Fibroblast of lung (primary cell): ENCODE measurements around the gene CUTA. TPM values are rescaled to one million over a fixed set of nuclear protein-coding genes. Genes with fewer than 3 reads are reported as not detected.

Source experiments
- DNase-seq, 2 donors: peaks; one replicate each; pipeline versions ENCODE4 v3.0.0 to v3.0.0-alpha.2; 2010; ENCODE audit warnings: low read depth in 2 of 2
- H2AFZ ChIP-seq: 2 replicates; pipeline ENCODE4 v1.5.1; 2012; ENCODE audit warnings: low read length, control low read depth, inconsistent platforms
- H3K27ac ChIP-seq: 2 replicates; pipeline ENCODE4 v1.5.1; 2011; ENCODE audit warnings: low read length, control low read depth; ENCODE audit not compliant: insufficient read depth
- H3K27me3 ChIP-seq: 2 replicates; pipeline ENCODE4 v1.5.1; 2011; ENCODE audit warnings: mild to moderate bottlenecking, low read length; ENCODE audit not compliant: control insufficient read depth, insufficient read depth
- H3K36me3 ChIP-seq: 2 replicates; pipeline ENCODE4 v1.5.1; 2011; ENCODE audit warnings: low read length; ENCODE audit not compliant: control insufficient read depth, insufficient read depth
- H3K4me1 ChIP-seq: 2 replicates; pipeline ENCODE4 v1.5.1; 2011; ENCODE audit warnings: low read length; ENCODE audit not compliant: control insufficient read depth, insufficient read depth; ENCODE audit errors: extremely low read depth
- H3K4me2 ChIP-seq: 2 replicates; pipeline ENCODE4 v1.5.1; 2011; ENCODE audit warnings: low read length, control low read depth; ENCODE audit not compliant: insufficient read depth; ENCODE audit errors: extremely low read depth
- H3K4me3 ChIP-seq, 4 experiments: fragments of 200-600 bp in 1 of 4; sonication (generic) in 1 of 4; replicated peaks in 1 of 4; 2 replicates each; pipeline ENCODE4 v1.5.1; 2011 to 2016; ENCODE audit warnings: low read length in 4 of 4, low read depth in 3 of 4, mild to moderate bottlenecking in 3 of 4, control low read depth in 2 of 4, inconsistent platforms in 1 of 4, mixed read lengths in 1 of 4; ENCODE audit not compliant: insufficient read depth in 1 of 4; ENCODE audit errors: control extremely low read depth in 1 of 4
- H3K79me2 ChIP-seq: 2 replicates; pipeline ENCODE4 v1.5.1; 2012; ENCODE audit warnings: mild to moderate bottlenecking, low read length, inconsistent platforms; ENCODE audit not compliant: control insufficient read depth, insufficient read depth
- H3K9ac ChIP-seq: 2 replicates; pipeline ENCODE4 v1.5.1; 2011; ENCODE audit warnings: mild to moderate bottlenecking, low read length, control low read depth; ENCODE audit not compliant: insufficient read depth
- H3K9me3 ChIP-seq: 2 replicates; pipeline ENCODE4 v1.5.1; 2012; ENCODE audit warnings: low read depth, low read length; ENCODE audit not compliant: control insufficient read depth, insufficient read depth
- H4K20me1 ChIP-seq: 2 replicates; pipeline ENCODE4 v1.5.1; 2011; ENCODE audit warnings: low read length; ENCODE audit not compliant: control insufficient read depth, insufficient read depth; ENCODE audit errors: extremely low read depth
- EZH2 ChIP-seq: IDR thresholded peaks from 2 replicates; pipeline ENCODE4 v1.5.1; 2012; ENCODE audit warnings: low read length, control low read depth, mild to moderate bottlenecking; ENCODE audit errors: missing control alignments
- polyA plus RNA-seq, 2 donors: library from polyadenylated mRNA; depleted of rRNA in 1 of 2; stranded (reverse) in 1 of 2; unstranded in 1 of 2; fragments of >200 nt; gene quantifications; 2 replicates each; pipeline ENCODE4 v1.2.1, GENCODE V29; 2011 to 2012; ENCODE audit warnings: missing spikeins in 1 of 2
- total RNA-seq: library from RNA; depleted of rRNA; stranded (reverse); fragments of >200 nt; gene quantifications from 2 replicates; pipeline ENCODE4 v1.2.1, GENCODE V29; 2014
- TF ChIP-seq, protein P1 (sequence below), 2 donors: IDR thresholded peaks in 1 of 2; conservative IDR thresholded peaks in 1 of 2; 1 replicate in 1 of 2; 2 replicates in 1 of 2; pipeline ENCODE4 v1.5.1; 2011 to 2012; ENCODE audit warnings: low read length in 2 of 2, control low read depth in 1 of 2, inconsistent platforms in 1 of 2, low read depth in 1 of 2, mild to moderate bottlenecking in 1 of 2

Gene CUTA
- total and polyA plus RNA-seq, 2 donors (not counting 1 experiment from before 2014, with no cell fraction given), result 127 to 264 TPM

DNA sequence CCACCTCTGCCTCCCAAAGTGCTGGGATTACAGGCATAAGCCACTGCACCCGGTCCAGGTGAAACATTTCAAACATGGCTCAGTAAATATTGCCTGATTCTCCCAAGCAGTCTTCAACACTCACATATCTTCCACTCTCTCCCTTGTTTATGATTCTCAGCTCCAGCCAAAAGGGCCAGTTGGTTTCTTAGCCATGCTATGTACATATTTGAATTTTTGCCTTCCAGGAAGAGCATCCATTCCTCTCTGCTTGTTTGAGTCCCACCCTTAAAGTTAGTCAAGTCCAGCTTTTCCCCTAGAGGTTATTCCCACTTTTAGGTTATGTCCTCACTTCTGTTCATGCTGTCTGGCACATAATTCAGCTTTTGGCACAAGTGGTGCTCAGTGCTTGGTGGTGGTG is 20.4 kb downstream of the CUTA start:
- H3K27ac ChIP-seq, result no peak overlapping the region
- peak overlapping the region; percentile 30 for H2AFZ ChIP-seq
- DNase-seq, result no peak
- H3K4me1 ChIP-seq, result peaks cover 10% of the 10 kb centered on the region
- H3K4me3 ChIP-seq, result no peak overlapping the region
- TF ChIP-seq, protein P1, sequence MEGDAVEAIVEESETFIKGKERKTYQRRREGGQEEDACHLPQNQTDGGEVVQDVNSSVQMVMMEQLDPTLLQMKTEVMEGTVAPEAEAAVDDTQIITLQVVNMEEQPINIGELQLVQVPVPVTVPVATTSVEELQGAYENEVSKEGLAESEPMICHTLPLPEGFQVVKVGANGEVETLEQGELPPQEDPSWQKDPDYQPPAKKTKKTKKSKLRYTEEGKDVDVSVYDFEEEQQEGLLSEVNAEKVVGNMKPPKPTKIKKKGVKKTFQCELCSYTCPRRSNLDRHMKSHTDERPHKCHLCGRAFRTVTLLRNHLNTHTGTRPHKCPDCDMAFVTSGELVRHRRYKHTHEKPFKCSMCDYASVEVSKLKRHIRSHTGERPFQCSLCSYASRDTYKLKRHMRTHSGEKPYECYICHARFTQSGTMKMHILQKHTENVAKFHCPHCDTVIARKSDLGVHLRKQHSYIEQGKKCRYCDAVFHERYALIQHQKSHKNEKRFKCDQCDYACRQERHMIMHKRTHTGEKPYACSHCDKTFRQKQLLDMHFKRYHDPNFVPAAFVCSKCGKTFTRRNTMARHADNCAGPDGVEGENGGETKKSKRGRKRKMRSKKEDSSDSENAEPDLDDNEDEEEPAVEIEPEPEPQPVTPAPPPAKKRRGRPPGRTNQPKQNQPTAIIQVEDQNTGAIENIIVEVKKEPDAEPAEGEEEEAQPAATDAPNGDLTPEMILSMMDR (conservative IDR thresholded peaks at IDR 0.05 in 1 of 2, IDR thresholded peaks at IDR 0.05 in 1 of 2; ENCODE audit: low read depth in 1 of 2, low read length in 2 of 2), result no peak
- TF ChIP-seq EZH2, result no peak
- peaks cover 61% of the 10 kb centered on the region for H3K79me2 ChIP-seq
- H3K36me3 ChIP-seq, result no peaks in the 10 kb centered on the region
- H3K4me2 ChIP-seq, result no peak overlapping the region
- no peak overlapping the region for H3K9ac ChIP-seq
- no peaks in the 10 kb centered on the region for H3K27me3 ChIP-seq
- H3K9me3 ChIP-seq, result no peaks in the 10 kb centered on the region
- H4K20me1 ChIP-seq, result no peaks in the 10 kb centered on the region

DNA sequence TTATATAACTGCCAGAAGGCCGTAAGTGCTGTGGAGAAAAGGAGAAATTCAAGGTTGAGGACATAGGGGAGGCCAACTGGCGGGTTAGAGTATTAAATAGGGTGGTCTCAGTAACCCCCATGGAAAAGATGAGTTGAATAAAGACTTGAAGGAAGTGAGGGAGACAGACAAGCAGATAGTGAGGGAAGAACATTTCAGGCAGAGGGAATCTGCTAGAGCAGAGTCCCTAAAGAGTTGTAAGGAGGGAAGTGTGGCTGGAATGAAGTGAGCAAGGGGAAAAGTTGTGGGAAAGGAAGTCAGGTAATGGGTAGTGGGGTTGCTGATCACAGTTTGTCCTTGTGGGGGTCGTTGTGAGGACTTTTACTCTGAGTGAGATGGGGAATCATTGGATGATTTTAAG is 24.9 kb downstream of the CUTA start:
- Histone ChIP-seq H3K79me2 (peaks cover 58% of the 10 kb centered on the region), H2AFZ (peak overlapping the region; percentile 39), H4K20me1 (no peaks in the 10 kb centered on the region), H3K4me1 (peaks cover 10% of the 10 kb centered on the region), H3K4me3 (peak overlapping the region; percentile 57 to 95 (median 74)), H3K9ac (no peak overlapping the region), H3K9me3 (no peaks in the 10 kb centered on the region), H3K27me3 (no peaks in the 10 kb centered on the region), H3K36me3 (no peaks in the 10 kb centered on the region), H3K27ac (peak overlapping the region; percentile 75), H3K4me2 (peak overlapping the region; percentile 84)
- TF ChIP-seq EZH2, result no peak
- TF ChIP-seq, protein P1 (conservative IDR thresholded peaks at IDR 0.05 in 1 of 2, IDR thresholded peaks at IDR 0.05 in 1 of 2; ENCODE audit: low read depth in 1 of 2, low read length in 2 of 2), result no peak
- DNase-seq, result no peak

DNA sequence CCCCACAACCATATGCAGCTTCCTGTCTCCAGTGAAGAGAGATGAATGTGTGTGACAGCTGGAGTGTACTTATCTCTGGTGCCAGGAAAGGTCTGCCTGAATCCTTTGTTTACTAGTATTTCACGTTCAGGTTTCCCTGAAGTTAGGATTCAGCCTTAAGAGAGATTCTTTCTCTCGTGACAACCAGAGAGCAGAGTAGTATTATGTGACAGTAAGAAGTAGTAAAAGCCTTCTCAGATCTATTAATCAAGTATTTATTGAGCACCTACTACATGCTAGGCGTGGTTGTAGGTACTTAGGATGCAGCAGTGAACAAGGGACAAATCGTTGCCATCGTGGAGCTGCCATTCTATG is 25.3 kb downstream of the CUTA start:
- no peaks in the 10 kb centered on the region for H4K20me1 ChIP-seq
- peaks cover 54% of the 10 kb centered on the region for H3K79me2 ChIP-seq
- H3K9ac ChIP-seq, result no peak overlapping the region
- peak overlapping the region; percentile 57 to 95 (median 74) for H3K4me3 ChIP-seq
- H3K27ac ChIP-seq, result peak overlapping the region; percentile 75
- TF ChIP-seq EZH2, result no peak
- TF ChIP-seq, protein P1 (conservative IDR thresholded peaks at IDR 0.05 in 1 of 2, IDR thresholded peaks at IDR 0.05 in 1 of 2; ENCODE audit: low read depth in 1 of 2, low read length in 2 of 2), result no peak
- DNase-seq, result no peak
- no peaks in the 10 kb centered on the region for H3K9me3 ChIP-seq
- H3K36me3 ChIP-seq, result no peaks in the 10 kb centered on the region
- H2AFZ ChIP-seq, result peak overlapping the region; percentile 27
- H3K4me2 ChIP-seq, result peak overlapping the region; percentile 84
- no peaks in the 10 kb centered on the region for H3K27me3 ChIP-seq
- peaks cover 10% of the 10 kb centered on the region for H3K4me1 ChIP-seq
